Loucy (cell line): ENCODE results near the gene WFIKKN2.

Experiments used
- CTCF ChIP-seq: fragments of 200-600 bp; sonication (generic); conservative IDR thresholded peaks from 2 replicates; pipeline ENCODE4 v1.5.1; 2014; ENCODE audit warnings: mild to moderate bottlenecking, antibody characterized with exemption, low read length
- EZH2phosphoT487 ChIP-seq: fragments of 200-600 bp; IDR thresholded peaks from 2 replicates; pipeline ENCODE4 v1.6.1; 2018; ENCODE audit warnings: antibody characterized with exemption, mild to moderate bottlenecking, moderate library complexity, borderline replicate concordance

- TF ChIP-seq EZH2phosphoT487 = no peak
- TF ChIP-seq CTCF = no peak
Measured at GRCh38 chr17:50803676-50804075, 31.7 kb upstream of the WFIKKN2 start.
